Measurements from ENCODE around the gene FAM180A. TPM values are rescaled to one million over a fixed set of nuclear protein-coding genes. Genes with fewer than 3 reads are reported as not detected.

Gene FAM180A
- total and polyA plus RNA-seq, 10 of the 15 experiments (the other 5 are each of a cell fraction or from before 2014, with no cell fraction given): not detected

- Histone ChIP-seq H4K20me1 (ENCODE audit: control insufficient read depth, insufficient read depth) (no peaks in the 10 kb centered on the region), H2AFZ (ENCODE audit: control insufficient read depth, low read depth, low read length) (no peak overlapping the region), H3K79me2 (ENCODE audit: control insufficient read depth, insufficient read depth, low read length) (no peaks in the 10 kb centered on the region), H3K4me3 (no peak overlapping the region), H3K9ac (ENCODE audit: control insufficient read depth, insufficient read depth, low read length) (no peak overlapping the region), H3K9me3 (replicated peaks; ENCODE audit: control insufficient read depth, insufficient read depth, low read length) (no peaks in the 10 kb centered on the region), H3K27ac (ENCODE audit: control insufficient read depth, insufficient read depth) (no peak overlapping the region), H3K4me1 (ENCODE audit: control insufficient read depth, insufficient read depth, low read length) (no peaks in the 10 kb centered on the region), H3K27me3 (replicated peaks in 1 of 2; ENCODE audit: control insufficient read depth in 2 of 2, insufficient read depth in 2 of 2, low read length in 1 of 2) (peaks cover 0 to 3% of the 10 kb centered on the region in 2 experiments; a peak in 1 of 4 replicates), H3K4me2 (ENCODE audit: control insufficient read depth, insufficient read depth) (no peak overlapping the region), H3K36me3 (ENCODE audit: control insufficient read depth in 2 of 2, insufficient read depth in 2 of 2, low read length in 1 of 2) (no peaks in the 10 kb centered on the region)
- 21% methylated on average over 1 of the region's 1 CpG for WGBS (ENCODE audit: insufficient coverage, insufficient replicate concordance, low lambda C conversion rate, missing lambda C conversion rate)
- BruUV-seq (replicated peaks): no TSS peak
- no peak for DNase-seq (ENCODE audit: low read depth, low spot score)
- ATAC-seq: no peak
- ChIA-PET CTCF (interaction anchor here (0.6 kb wide), 3 partner anchors 80 to 318 kb away, joined by 3 read pairs; no protein-coding TSS in a partner anchor), SMC1A (ENCODE audit: uncharacterized antibody, unreplicated experiment) (interaction anchor here (0.6 kb wide), 1 partner anchor 220 kb away, joined by 3 read pairs; no protein-coding TSS in a partner anchor), RAD21 (ENCODE audit: unreplicated experiment) (no interaction called here), POLR2A (interaction anchor here (0.6 to 1.1 kb wide), 2 partner anchors 13 to 122 kb away, joined by 3 to 5 read pairs; no protein-coding TSS in a partner anchor)
- intact Hi-C loops (cut with micrococcal nuclease; ENCODE audit: unreplicated experiment) (loop anchor here (5.0 kb wide), 1 partner anchor 113 kb away; no protein-coding TSS in a partner anchor), in situ Hi-C loops (cut with MboI) (no loop called here)
- TF ChIP-seq HDAC2 (IDR thresholded peaks at IDR 0.05): no peak
- TF ChIP-seq ATF2 (IDR thresholded peaks at IDR 0.05; ENCODE audit: low read length): no peak
- no peak for TF ChIP-seq ELK1 (IDR thresholded peaks at IDR 0.05; ENCODE audit: low read depth, low read length)
- no peak for TF ChIP-seq NR2C2 (IDR thresholded peaks at IDR 0.05; ENCODE audit: borderline replicate concordance, control insufficient read depth, insufficient read length, low read depth)
- TF ChIP-seq BRCA1 (IDR thresholded peaks at IDR 0.05; ENCODE audit: low read depth, low read length): no peak
- TF ChIP-seq ZNF592 (IDR thresholded peaks at IDR 0.05): no peak
- no peak for TF ChIP-seq EP300 (IDR thresholded peaks at IDR 0.05; ENCODE audit: borderline replicate concordance in 1 of 2, control insufficient read depth in 1 of 2, low read depth in 2 of 2, low read length in 2 of 2)
- FAIRE-seq: no peak
These were observed 36.5 kb upstream of the FAM180A start for GRCh38 chr7:135785065-135785464.

Data from GM12878 (cell line).